Stimulated activated CD8-positive, alpha-beta memory T cell treated with anti-CD3 and anti-CD28 coated beads, Interleukin-4, amount 100 ng/mL, for 4 hours (primary cell): Measurements from ENCODE around the gene ANKHD1.
"Not testable (repeated sequence)": the region's sequence is repeated elsewhere in the genome, so short reads cannot be mapped to it uniquely, and the experiment has no call there.

Experiments
- DNase-seq, 2 donors: peaks; one replicate each; pipeline ENCODE4 v3.0.0-alpha.2; 2020; ENCODE audit warnings: low read depth in 2 of 2, low spot score in 1 of 2

ANKHD1 gene

DNA sequence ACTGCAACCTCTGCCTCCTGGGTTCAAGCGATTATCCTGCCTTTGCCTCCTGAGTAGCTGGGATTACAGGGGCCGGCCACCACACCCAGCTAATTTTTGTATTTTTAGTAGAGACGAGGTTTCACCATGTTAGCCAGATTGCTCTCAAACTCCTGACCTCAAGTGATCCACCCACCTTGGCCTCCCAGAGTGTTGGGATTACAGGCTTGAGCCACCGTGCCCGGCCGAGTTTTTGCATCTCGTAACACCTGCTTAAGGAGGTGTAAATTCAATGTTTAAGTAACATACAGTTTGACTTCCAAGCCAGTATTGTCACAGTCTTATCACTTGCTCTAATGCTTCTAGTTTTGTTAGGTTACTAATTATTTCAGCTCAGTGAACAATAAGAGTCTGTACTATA is 19.7 kb downstream of the ANKHD1 start:
- not testable (repeated sequence) for DNase-seq

DNA sequence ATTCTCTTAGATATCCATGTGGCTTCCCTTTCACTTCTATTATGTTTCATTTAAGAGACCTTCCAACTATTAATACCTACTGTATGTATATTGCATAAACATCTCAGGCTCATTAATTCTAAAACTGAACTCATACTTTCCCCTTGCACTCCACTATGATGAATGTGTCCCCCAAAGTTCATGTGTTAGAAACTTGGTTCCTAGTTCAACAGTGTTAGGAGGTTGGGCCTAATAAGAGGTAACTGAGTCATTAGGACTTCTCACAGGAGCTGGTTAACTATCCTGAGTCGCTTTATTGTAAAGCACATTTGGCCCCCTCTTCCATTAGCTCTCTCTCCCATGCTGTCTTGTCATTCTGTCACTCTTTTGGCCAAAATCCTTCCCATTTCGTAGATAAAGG is 22.0 kb downstream of the ANKHD1 start:
- DNase-seq = no peak

DNA sequence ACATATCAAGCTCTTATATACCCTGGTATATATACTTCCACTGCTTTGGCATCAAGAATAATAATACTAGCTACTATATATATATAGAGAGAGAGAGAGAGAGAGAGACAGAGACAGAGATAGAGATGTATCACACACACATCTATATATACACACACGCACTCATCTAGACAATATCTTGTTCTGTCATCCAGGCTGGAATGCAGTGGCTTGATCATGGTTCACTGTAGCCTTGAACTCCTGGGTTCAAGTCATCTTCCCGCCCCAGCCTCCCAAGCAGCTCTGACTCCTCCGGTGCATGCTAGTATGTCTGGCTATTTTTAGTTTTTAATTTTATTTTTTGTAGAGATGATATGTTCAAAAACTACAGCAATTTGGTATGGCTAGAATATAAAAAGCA is 22.5 kb downstream of the ANKHD1 start:
- no peak for DNase-seq

DNA sequence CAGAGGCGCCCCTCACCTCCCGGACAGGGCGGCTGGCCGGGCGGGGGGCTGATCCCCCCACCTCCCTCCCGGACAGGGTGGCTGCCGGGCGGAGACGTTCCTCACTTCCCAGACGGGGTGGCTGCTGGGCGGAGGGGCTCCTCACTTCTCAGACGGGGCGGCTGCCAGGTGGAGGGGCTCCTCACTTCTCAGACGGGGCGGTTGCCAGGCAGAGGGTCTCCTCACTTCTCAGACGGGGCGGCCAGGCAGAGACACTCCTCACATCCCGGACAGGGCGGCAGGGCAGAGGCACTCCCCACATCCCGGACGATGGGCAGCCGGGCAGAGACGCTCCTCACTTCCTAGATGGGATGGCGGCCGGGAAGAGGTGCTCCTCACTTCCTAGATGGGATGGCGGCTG is 26.1 kb downstream of the ANKHD1 start:
- not testable (repeated sequence) for DNase-seq

DNA sequence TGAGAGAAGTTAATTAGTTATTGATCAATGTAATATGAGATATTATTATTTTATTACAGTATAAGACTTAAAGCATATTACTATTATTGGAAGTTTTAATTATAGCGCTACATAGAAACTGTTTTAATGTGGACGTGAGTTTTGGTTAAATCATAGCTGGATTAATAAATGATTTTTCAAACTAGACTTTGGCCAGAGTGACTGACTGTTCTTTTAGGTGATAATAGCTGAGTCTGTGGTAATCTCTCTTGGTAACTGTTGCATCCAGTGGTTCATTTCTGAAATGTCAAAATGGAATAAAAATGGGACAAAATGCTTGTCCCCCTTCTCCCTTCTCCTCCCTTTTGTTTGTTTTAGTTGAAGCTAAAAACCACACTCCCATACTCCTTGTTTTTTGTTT is 28.1 kb downstream of the ANKHD1 start:
- DNase-seq = no peak

DNA sequence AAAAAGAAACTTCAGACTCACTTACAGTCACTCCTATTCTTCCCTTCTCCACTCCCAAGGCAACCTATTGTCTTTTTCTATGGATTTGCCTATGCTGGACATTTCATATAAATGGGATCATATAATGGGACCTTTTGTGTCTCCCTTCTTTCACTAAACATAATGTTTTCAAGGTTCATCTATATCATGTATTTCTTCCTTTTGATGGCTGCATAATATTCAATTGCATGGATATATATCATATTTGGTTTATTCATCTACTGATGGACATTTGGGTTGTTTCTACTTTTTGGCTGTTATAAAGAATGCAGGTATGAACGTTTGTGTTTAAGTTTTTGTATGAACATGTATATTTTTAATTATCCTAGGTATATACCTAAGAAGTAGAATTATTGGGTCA is 30.6 kb downstream of the ANKHD1 start:
- DNase-seq = no peak

DNA sequence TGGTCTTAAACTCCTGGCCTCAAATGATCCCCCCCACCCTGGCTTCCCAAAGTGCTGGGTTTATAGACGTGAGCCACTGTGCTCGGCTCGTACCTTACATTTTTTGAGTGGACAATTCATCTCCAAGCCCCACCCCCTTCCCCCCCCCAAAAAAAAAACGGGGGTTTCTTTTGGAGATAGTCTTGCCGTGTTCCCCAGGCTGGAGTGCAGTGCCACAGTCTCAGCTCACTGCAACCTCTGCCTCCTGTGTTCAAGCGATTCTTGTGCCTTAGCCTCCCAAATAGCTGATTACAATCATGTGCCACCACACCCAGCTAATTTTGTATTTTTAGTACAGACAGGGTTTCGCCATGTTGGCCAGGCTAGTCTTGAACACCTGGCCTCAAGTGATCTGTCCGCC is 31.3 kb downstream of the ANKHD1 start:
- no peak for DNase-seq

DNA sequence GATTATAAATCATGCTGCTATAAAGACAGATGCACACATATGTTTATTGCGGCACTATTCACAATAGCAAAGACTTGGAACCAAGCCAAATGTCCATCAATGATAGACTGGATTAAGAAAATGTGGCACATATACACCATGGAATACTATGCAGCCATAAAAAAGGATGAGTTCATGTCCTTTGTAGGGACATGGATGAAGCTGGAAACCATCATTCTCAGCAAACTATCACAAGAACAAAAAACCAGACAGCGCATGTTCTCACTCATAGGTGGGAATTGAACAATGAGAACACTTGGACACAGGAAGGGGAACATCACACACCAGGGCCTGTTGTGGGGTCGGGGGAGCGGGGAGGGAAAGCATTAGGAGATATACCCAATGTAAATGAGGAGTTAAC is 55.7 kb downstream of the ANKHD1 start:
- not testable (repeated sequence) for DNase-seq

DNA sequence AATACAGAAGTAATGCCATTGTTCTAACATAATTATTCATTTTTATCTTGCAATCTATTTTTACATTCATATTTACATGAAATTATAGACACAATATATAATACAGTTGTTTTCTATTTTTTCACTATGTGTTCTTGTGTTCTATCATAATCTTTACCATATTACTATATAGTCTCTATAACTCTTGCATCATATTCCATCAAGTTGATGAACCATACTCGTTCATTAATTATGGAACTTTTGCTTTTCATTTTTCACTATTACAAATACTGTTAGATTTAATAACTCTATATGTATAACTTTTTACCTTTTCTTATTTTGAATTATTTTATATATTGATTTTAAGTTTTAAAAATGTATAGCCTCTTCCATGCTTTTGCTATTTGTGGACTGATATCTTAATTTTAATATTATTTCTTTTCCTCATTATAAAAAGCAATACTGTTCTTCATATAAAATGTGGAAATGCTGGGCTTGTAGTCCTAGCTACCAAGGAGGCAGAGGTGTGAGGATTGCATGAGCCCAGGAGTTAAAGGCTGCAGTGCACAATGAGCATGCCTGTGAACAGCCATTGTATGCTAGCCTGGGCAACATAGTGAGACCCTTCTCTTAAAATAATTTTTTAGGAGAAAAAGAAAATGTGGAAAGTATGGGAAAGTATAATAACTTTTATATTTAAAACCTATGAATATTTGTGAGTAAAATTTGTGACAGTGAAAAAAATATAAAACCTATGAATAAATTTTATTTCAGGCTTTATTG is 65.5 kb downstream of the ANKHD1 start:
- DNase-seq = no peak

DNA sequence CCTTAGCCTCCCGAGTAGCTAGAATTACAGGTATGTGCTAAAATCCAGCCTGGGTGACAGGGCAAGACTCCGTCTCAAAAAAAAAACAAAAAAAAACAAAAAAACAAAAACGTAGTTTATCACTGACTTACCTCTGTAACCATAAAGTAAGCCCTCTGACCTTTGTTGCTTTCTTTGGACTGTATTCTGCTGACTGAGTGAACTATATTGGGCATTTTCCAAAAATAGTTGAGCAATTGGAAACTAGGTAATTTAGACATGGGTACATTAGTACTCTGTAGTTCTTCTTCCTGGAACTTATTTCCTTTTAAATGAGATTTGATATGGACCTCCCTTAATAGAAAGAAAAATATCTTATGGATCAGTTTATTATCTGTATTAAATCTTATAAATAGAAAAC is 66.6 kb downstream of the ANKHD1 start:
- no peak for DNase-seq

DNA sequence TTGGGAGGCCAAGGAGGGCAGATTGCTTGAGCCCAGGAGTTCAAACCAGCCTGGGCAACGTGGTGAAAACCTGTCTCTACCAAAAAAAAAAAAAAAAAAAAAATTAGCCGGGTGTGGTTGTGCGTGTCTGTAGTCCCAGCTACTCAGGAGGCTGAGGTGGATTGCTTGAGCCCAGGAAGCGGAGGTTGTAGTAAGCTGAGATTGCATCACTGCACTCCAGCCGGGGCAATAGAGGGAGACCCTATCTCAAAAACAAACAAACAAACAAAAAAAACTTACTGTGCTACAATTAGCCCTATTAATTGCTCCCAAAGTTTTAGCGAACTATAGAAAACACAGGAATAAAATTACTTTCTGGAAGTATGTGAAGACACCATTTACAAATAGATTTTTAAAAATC is 67.6 kb downstream of the ANKHD1 start:
- no peak for DNase-seq

DNA sequence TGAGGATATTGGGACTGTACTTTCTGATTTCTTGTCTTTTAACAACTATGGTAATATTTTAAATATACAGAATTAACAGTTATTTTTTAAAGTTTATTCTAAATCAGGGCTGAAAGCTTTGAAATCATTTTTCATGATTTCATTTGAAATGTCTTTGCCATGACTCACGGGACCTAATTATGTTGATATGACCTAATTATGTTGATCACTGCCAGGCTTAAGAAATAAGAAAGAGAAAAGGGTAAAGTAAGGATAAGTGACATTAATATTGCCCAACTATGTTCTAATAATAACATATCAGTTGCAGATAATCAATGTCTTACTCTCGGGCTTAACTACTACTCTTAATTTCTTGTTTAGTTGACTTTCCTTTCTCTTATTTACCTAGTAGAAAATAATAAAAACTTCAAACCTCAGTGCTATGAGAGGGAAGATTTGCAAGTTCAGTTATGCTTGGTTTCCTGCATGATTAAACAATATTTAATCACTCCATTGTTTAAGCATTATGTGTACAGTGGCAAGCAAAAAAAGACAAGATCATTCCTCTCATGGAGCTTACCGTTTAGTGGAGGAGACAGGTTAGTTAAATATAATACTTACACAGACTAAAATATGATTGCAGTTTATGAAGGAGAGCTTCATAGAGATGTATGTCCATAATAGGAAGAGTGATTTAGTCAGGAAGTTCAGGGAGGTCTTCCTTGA is 78.8 kb downstream of the ANKHD1 start:
- no peak for DNase-seq

DNA sequence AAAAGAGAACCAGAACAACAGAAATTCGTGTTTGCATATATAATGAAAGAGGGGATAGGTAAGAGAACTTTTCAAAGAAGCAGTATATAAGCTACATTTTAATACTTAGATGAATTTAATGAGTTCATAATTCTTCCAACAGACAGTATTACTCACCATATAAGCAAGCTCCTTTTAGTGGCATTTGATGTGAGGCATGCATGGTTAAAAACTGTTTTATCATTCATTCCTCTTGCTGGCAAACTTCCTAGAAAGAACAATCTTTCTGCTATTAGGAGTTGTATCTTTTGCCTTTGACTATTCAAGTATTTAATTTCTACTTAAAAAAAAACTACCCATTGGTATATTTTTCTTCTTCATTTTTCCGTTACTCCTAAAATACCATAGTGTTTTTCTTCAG is 80.1 kb downstream of the ANKHD1 start:
- DNase-seq = no peak

DNA sequence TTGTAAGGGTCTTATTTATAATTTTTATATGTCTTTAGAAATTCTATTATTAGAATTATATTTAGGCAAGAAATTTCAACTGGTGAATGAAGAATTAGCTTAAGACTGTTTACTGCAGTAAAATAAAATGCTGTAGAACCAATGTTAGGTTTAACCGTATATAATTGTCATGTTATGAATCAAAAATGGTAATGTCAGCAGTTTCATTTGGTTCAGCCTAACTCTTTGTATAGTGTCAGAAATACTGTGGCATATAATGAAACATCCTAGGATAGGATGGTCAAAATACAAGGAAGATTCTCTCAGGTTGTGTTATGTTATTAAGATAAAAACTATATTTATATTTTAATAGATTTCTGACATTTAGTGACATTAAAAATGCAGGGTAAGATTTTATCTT is 81.4 kb downstream of the ANKHD1 start:
- no peak for DNase-seq

DNA sequence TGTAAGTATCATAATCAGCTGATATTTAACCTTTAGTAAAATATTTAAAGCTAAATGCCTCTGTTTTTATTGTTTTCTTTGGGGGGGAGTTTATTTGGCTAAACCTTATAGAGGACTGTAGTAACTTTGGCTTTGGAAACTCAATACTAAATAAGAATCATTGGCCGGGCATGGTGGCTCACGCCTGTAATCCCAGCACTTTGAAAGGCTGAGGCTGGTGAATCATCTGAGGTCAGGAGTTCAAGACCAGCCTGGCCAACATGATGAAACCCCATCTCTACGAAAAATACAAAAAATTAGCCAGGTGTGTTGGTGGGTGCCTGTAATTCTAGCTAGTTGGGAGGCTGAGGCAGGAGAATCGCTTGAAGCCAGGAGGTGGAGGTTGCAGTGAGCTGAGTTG is 86.5 kb downstream of the ANKHD1 start:
- not testable (repeated sequence) for DNase-seq

DNA sequence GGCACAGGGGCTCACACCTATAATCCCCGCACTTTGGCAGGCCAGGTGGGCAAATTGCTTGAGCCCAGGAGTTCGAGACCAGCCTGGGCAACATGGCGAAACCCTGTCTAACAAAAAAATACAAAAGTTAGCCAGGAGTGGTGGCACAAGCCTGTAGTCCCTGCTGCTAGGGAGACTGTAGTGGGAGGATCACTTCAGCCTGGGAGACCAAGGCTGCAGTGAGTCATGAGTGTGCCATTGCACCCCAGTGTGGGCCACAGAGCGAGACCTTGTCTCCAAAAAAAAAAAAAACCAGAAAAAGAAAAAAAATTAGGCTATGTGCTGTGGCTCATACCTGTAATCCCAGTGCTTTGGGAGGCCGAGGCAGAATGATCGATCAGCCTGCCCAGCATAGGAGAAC is 87.3 kb downstream of the ANKHD1 start:
- no peak for DNase-seq

DNA sequence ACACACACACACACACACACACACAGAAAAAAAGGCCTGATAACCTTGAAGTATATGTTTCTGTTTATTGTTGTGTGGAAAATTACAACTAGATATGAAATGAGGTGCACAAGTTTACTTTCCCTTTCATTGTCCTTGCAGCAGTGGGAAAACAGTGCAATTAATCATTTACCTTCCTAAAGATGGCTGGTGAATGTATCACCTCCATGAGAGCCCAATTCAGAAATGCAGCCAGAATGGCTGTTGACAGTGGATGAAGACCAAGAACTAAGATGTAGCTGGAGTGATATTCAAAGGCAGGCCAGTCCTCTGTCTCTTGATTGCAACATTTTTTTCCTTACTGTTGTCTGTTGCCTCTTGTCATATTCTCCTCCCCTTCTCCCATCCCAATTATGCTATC is 96.3 kb downstream of the ANKHD1 start:
- no peak for DNase-seq

DNA sequence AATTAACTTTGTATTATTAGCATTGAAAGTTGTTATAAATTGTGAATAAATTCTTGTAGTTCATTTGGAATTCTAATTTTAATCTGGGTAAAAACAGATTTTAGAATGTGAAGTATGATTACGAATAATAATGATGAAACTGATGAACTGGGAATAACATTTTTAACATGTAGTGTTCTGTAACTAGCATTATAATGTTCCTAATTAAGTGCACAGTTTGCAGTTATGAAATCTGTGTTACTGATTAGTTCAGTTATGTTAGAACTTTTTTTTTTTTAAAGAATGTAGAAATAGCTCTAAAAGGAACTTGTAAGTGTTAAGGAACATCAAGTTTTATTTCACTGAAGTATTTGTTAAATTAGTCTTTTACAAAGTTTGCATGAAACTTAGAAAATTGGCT is 97.0 kb downstream of the ANKHD1 start:
- DNase-seq = no peak

DNA sequence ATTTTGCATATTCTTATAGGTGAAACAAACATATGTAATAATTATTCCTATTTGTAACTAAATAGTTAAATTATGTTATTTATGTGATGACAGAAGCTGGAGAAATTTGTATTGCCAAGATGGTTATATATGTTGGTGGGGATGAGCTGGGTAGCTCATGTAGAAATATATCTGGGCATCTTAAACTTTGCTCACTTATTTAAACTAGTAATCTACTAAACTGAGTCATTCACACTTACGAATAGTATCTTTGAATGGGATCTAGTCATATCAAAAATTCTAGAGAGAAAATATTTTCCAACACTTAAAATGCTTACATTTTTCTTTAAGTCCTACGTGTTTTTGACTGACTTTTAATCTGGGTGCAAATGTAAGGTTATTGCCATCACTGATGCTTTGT is 101.2 kb downstream of the ANKHD1 start:
- DNase-seq = no peak

DNA sequence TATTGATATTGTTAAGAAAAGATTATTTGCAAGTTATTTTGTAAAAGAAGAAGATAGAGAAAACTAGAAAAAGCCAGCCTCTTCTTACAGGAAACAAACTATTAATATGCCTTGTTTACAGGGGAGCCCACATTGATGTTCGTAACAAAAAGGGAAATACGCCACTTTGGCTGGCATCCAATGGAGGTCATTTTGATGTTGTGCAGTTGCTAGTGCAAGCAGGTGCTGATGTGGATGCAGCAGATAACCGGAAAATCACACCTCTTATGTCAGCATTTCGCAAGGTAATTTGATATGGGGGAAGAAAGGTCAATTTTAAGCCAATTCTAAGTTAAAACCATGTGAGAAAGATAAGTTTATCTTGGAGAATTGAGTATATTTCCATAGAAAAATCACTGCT is 108.3 kb downstream of the ANKHD1 start:
- DNase-seq = no peak

DNA sequence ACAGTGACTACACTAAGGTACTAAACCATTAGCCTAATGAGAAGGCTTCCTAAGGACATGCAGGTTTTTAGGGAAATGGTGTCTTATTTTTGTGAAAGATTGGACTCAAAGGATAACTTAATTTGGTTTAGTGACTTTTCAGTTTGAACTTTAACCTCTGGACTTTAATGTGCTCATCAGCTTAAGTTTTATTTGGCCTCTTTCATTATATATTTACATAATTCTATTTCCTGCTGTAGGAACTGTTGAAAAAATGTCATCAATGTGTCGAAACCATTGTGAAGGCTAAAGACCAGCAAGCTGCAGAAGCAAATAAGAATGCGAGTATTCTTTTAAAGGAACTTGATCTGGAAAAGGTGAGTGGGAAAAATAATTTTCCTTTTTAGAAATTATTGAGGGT is 111.5 kb downstream of the ANKHD1 start:
- DNase-seq = no peak

DNA sequence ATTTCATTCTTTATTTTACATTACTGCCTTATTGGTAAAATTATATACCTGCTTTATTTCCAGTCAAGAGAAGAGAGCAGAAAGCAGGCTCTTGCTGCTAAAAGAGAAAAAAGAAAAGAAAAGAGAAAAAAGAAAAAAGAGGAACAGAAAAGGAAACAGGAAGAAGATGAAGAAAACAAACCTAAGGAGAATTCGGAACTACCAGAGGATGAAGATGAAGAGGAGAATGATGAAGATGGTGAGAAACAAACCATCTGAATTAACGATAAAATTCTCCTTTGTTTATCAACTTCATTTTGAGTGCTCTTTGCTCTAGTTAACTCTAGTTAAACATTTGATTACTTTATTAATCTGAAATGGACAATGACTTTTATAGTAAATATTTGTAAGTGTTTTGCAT is 122.4 kb downstream of the ANKHD1 start:
- no peak for DNase-seq

DNA sequence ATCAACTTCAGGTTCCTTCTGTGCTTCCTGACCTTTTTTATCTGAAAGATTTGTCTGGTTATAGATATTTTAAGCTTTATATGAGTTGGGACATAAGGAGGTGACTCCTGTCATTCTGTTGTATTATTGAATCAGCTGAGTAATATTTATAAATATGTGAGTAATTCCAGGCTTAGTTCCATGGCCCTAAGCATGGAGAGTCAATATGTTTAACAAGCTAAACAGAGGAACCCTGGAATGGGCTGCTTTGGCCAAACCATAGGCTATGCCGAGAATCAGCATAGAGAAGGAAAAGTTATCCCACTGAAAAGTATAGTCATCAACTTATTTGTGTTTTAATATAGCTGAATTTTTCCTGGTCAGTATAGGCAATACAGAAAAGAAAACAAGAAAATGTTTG is 138.6 kb downstream of the ANKHD1 start:
- no peak for DNase-seq
